ENCODE measurements around the gene PRKCI.

The PRKCI gene

DNA sequence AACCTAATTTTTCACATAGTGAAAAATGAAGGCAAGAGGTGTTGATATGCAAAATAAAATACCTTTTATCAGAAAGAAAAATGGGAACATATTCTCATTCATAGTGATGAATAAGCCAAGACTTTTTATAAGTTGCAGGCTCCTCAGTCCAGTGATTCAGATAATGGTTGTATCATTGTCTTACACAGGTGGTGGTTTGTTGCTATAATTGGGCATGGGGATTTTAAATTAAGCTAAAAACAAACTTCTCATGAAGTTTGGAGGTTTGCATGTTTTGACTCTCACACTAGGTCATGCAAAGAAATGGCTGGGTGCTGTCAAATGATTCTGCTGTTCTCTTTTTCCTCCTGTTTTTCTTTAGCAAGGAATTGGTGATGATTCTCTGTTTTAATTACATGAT is 74.5 kb downstream of the PRKCI start:
- H3K4me2 ChIP-seq (ENCODE audit: low read depth, low read length, poor library complexity, severe bottlenecking): peak overlapping the region; percentile 43
- no peak overlapping the region for H3K4me3 ChIP-seq (ENCODE audit: insufficient read depth, low read length, poor library complexity, severe bottlenecking)
- H3K79me2 ChIP-seq (ENCODE audit: insufficient read depth, low read length): no peaks in the 10 kb centered on the region
- H3K27ac ChIP-seq (ENCODE audit: low read depth, low read length): peak overlapping the region; percentile 39
- H3K9ac ChIP-seq (ENCODE audit: low read length): no peak overlapping the region
- no peaks in the 10 kb centered on the region for H4K20me1 ChIP-seq (ENCODE audit: low read depth, low read length)
- H3K27me3 ChIP-seq (ENCODE audit: low read length): no peaks in the 10 kb centered on the region
- no peaks in the 10 kb centered on the region for H3K9me3 ChIP-seq (ENCODE audit: insufficient read depth, low read length)
- no peak overlapping the region for H2AFZ ChIP-seq (ENCODE audit: low read depth, low read length, severe bottlenecking)
- no peaks in the 10 kb centered on the region for H3K9me2 ChIP-seq (replicated peaks; ENCODE audit: insufficient read depth, low read length)
- no peaks in the 10 kb centered on the region for H3K36me3 ChIP-seq (ENCODE audit: low read length)
- H3F3A ChIP-seq (ENCODE audit: insufficient read depth): 0 out of 2 replicates have a peak, but pooled peaks cover 4% of the 10 kb centered on the region
- TF ChIP-seq, protein P1, sequence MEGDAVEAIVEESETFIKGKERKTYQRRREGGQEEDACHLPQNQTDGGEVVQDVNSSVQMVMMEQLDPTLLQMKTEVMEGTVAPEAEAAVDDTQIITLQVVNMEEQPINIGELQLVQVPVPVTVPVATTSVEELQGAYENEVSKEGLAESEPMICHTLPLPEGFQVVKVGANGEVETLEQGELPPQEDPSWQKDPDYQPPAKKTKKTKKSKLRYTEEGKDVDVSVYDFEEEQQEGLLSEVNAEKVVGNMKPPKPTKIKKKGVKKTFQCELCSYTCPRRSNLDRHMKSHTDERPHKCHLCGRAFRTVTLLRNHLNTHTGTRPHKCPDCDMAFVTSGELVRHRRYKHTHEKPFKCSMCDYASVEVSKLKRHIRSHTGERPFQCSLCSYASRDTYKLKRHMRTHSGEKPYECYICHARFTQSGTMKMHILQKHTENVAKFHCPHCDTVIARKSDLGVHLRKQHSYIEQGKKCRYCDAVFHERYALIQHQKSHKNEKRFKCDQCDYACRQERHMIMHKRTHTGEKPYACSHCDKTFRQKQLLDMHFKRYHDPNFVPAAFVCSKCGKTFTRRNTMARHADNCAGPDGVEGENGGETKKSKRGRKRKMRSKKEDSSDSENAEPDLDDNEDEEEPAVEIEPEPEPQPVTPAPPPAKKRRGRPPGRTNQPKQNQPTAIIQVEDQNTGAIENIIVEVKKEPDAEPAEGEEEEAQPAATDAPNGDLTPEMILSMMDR (IDR thresholded peaks at IDR 0.05; ENCODE audit: insufficient read depth, low read length, poor library complexity, severe bottlenecking): no peak
- no peak for TF ChIP-seq EZH2phosphoT487 (conservative IDR thresholded peaks at IDR 0.05; ENCODE audit: low read length)

DNA sequence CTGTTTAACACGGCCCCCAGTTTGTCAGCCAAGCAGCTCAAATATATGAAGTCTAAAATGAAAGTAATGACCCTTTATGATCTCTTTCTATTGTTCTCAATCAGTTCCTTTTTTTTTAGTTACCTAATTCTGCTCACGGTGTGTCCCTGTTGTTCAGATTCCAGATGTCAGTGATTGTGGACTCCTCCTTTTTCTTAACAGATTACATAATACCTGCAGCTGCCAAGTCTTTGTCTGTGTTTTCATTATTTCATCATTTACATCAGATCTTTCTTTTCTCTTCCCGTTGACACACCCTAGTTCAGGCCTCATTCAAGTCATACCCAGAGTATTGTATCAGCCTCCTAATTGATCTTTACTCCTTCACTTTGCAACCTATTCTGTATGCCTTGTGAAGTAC is 79.2 kb downstream of the PRKCI start:
- H3K36me3 ChIP-seq (ENCODE audit: low read length): no peaks in the 10 kb centered on the region
- H2AFZ ChIP-seq (ENCODE audit: low read depth, low read length, severe bottlenecking): no peak overlapping the region
- no peaks in the 10 kb centered on the region for H3K27me3 ChIP-seq (ENCODE audit: low read length)

DNA sequence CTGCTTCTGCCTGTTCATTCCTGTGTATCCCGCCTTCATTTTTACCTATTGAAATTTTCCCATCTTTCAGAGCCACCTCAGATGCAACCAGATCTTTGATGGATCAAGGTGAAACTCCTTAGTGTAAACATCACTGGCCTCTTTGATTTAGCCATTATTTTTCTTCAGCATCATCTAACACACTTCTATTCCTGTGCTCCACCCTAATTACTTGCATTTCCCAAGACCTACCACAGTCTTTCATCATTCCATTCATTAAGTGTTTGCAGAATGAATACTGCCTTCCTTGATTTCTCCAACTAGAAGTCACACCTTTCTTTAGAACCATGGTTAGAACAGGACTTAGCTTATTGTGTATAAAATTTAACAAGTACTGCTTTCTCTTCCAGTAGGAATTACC is 79.8 kb downstream of the PRKCI start:
- Histone ChIP-seq H3F3A (ENCODE audit: insufficient read depth) (no peaks in the 10 kb centered on the region), H3K79me2 (ENCODE audit: insufficient read depth, low read length) (no peaks in the 10 kb centered on the region), H3K9me2 (replicated peaks; ENCODE audit: insufficient read depth, low read length) (no peaks in the 10 kb centered on the region), H2AFZ (ENCODE audit: low read depth, low read length, severe bottlenecking) (no peak overlapping the region), H3K4me3 (ENCODE audit: insufficient read depth, low read length, poor library complexity, severe bottlenecking) (no peak overlapping the region), H3K4me2 (ENCODE audit: low read depth, low read length, poor library complexity, severe bottlenecking) (no peak overlapping the region), H3K36me3 (ENCODE audit: low read length) (no peaks in the 10 kb centered on the region), H3K9me3 (ENCODE audit: insufficient read depth, low read length) (no peaks in the 10 kb centered on the region), H4K20me1 (ENCODE audit: low read depth, low read length) (no peaks in the 10 kb centered on the region), H3K27me3 (ENCODE audit: low read length) (no peaks in the 10 kb centered on the region), H3K27ac (ENCODE audit: low read depth, low read length) (no peak overlapping the region), H3K9ac (ENCODE audit: low read length) (no peak overlapping the region)
- no peak for TF ChIP-seq EZH2phosphoT487 (conservative IDR thresholded peaks at IDR 0.05; ENCODE audit: low read length)
- TF ChIP-seq, protein P1 (IDR thresholded peaks at IDR 0.05; ENCODE audit: insufficient read depth, low read length, poor library complexity, severe bottlenecking): no peak

More for the DNA sequence above, 79.2 kb downstream of the PRKCI start:
- no peaks in the 10 kb centered on the region for H4K20me1 ChIP-seq (ENCODE audit: low read depth, low read length)
- no peaks in the 10 kb centered on the region for H3K9me3 ChIP-seq (ENCODE audit: insufficient read depth, low read length)
- no peak for TF ChIP-seq EZH2phosphoT487 (conservative IDR thresholded peaks at IDR 0.05; ENCODE audit: low read length)
- TF ChIP-seq, protein P1 (IDR thresholded peaks at IDR 0.05; ENCODE audit: insufficient read depth, low read length, poor library complexity, severe bottlenecking): no peak
- H3K27ac ChIP-seq (ENCODE audit: low read depth, low read length): no peak overlapping the region
- H3F3A ChIP-seq (ENCODE audit: insufficient read depth): no peaks in the 10 kb centered on the region
- H3K9ac ChIP-seq (ENCODE audit: low read length): no peak overlapping the region
- H3K4me3 ChIP-seq (ENCODE audit: insufficient read depth, low read length, poor library complexity, severe bottlenecking): no peak overlapping the region
- H3K4me2 ChIP-seq (ENCODE audit: low read depth, low read length, poor library complexity, severe bottlenecking): no peak overlapping the region
- H3K79me2 ChIP-seq (ENCODE audit: insufficient read depth, low read length): no peaks in the 10 kb centered on the region
- H3K9me2 ChIP-seq (replicated peaks; ENCODE audit: insufficient read depth, low read length): no peaks in the 10 kb centered on the region
